Activated T-helper 2 cell treated with anti-CD3 and anti-CD28 coated beads, Interferon-gamma antibody, Interleukin-2, Interleukin-4, amounts not matched to agents 10 μg/mL and 5 μg/mL and 100 μg/mL, durations not matched to agents 14 hours and 24 hours and 36 hours (primary cell): Measurements from ENCODE around the gene BTAF1. TPM values are rescaled to one million over a fixed set of nuclear protein-coding genes. Genes with fewer than 3 reads are reported as not detected.

ENCODE experiments used
- DNase-seq: peaks from one replicate; pipeline ENCODE4 v3.0.0; 2021; ENCODE audit warnings: low spot score
- H3K27ac Mint-ChIP-seq: one replicate; pipeline ENCODE4 v1.8.0; 2021; ENCODE audit warnings: mixed read lengths
- H3K27me3 Mint-ChIP-seq: one replicate; pipeline ENCODE4 v1.8.0; 2021; ENCODE audit warnings: low read depth, mixed read lengths
- H3K36me3 Mint-ChIP-seq: one replicate; pipeline ENCODE4 v1.8.0; 2021; ENCODE audit warnings: low read depth, mixed read lengths
- H3K4me1 Mint-ChIP-seq: one replicate; pipeline ENCODE4 v1.8.0; 2021; ENCODE audit warnings: low read depth, mixed read lengths
- H3K4me3 Mint-ChIP-seq: one replicate; pipeline ENCODE4 v1.8.0; 2021; ENCODE audit warnings: low read depth, mild to moderate bottlenecking, moderate library complexity, mixed read lengths
- H3K9me3 Mint-ChIP-seq: one replicate; pipeline ENCODE4 v1.8.0; 2021; ENCODE audit warnings: mixed read lengths
- intact Hi-C: fragments of 100-400 bp; cut with micrococcal nuclease; formaldehyde crosslinking; loops from one replicate; pipeline ENCODE4 v1.15.1; 2023
- total RNA-seq: library from RNA; stranded (reverse); gene quantifications from 2 replicates; pipeline ENCODE4 v1.2.3, GENCODE V29; 2022

The BTAF1 gene
- total RNA-seq = 66.0 and 68.2 TPM in 2 replicates

DNA sequence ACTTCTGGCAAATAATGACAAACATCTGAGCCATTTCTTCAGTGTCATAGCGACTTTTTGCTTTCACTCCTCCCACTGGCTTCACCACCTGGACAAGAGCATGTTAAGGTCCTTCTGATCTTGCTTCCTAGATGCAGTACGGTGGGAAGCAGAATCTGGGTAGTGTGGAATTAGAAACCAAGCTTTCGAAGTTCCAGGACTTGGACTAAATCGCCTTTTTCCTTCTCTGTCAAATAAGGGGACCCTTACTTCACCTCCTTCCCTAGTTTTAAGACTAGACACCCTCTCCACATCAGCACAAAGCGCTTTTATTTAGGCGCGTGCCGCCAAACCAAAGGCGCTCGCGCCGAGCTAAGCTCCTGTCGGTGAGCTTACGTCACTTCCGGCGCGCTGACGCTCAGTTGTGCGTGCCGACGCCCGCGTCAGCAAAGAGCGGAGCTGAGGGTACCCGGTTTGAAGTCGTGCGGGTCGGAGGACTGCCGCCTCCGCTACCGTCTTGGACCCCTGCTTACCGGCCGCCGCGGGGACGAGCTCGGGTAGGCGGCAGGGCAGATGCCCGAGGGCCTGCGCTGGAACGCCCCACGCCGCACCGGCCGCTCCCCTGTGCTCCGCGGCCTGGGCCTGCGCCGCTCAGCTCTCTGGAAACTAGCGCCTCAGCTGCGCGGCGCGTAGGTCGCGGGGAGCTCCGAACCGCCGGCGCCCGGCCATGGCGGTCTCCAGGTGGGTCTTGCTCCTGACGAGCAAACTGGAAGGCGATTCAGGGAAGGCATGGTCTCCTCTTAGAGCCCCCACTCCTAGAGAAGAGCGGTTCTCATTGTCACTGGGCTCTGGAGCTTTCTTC lies at the start of gene BTAF1:
Gene BTAF1 (plus strand): TSS at position 400 of the 841 bp plus-strand sequence. CDS start 307 bp downstream, at position 707.
- H3K4me3 Mint-ChIP-seq = peak within 1 kb of the TSS; percentile 87
- DNase-seq = peak; percentile 89
- peaks cover 26% of the 10 kb centered on the region for H3K36me3 Mint-ChIP-seq
- H3K27me3 Mint-ChIP-seq = peaks cover 4% of the 10 kb centered on the region
- H3K9me3 Mint-ChIP-seq = peaks cover 4% of the 10 kb centered on the region
- H3K4me1 Mint-ChIP-seq = peaks cover 29% of the 10 kb centered on the region
- peak within 1 kb of the TSS; percentile 100 for H3K27ac Mint-ChIP-seq
- intact Hi-C loops = loop anchor here (1.0 to 5.0 kb wide), 5 partner anchors 11 to 511 kb away; partner anchors contain the start of genes FGFBP3, HECTD2 and TNKS2

- DNase-seq = no peak
- H3K27ac Mint-ChIP-seq = no peak overlapping the region
- H3K4me1 Mint-ChIP-seq = no peaks in the 10 kb centered on the region
- H3K36me3 Mint-ChIP-seq = no peaks in the 10 kb centered on the region
- H3K9me3 Mint-ChIP-seq = no peaks in the 10 kb centered on the region
- no peak overlapping the region for H3K4me3 Mint-ChIP-seq
- intact Hi-C loops = no loop called here
- peaks cover 3% of the 10 kb centered on the region for H3K27me3 Mint-ChIP-seq
Measured at GRCh38 chr10:91875156-91875555, 48.4 kb upstream of the BTAF1 start.

DNA sequence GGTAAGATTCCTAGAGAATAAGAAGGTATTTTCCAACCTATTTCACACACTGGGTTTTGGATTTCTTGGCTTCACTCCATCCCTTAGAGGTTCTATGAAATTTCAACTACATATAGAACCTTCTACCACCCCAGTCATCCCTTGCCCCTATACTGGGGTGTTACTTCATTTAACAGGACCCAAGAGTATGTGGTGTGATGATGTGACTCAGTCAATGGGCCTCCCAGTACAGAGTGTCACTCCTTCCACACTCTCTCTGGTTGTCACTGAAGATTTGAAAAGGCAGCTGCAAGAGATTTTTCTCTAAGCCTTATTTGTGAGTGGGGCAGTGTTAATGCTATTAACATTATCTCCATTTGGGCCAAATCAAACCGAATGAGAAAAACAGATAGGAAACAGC lies 47.8 kb upstream of the BTAF1 start:
- no peak for DNase-seq
- Mint-ChIP-seq H3K4me3 (no peak overlapping the region), H3K36me3 (no peaks in the 10 kb centered on the region), H3K27ac (no peak overlapping the region), H3K4me1 (no peaks in the 10 kb centered on the region), H3K9me3 (no peaks in the 10 kb centered on the region), H3K27me3 (peaks cover 6% of the 10 kb centered on the region)
- intact Hi-C loops = no loop called here

DNA sequence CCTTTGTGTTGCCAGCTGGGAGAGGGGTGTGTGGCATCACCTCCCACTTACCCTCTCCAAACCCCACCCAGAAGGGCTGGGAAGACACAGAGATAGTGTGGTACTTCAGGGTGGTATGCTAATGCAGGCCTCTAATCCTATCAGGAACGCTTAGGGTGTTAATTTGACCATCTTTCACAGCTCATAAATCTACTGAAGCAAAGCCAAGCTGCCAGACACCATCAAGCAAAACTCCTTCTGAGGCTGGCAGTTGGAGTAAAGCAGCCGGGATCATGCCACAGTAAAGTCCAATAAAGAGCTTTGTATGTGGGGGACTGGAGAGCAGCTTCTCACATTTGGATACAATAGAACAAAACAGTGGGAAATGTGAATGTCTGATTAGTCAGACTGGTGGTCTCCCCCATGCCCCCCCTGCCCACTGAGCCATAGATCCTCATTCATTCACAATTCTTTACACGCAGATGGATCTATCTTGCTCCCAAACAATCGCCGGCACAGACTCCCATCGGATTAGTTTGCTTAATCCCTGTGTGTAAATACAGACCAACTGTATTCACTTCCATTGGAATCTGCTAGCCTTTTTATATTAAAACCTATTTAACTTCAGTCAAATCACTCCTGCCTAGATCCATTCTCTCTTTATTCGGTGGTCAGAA lies 43.9 kb upstream of the BTAF1 start:
- Mint-ChIP-seq H3K4me1 (no peaks in the 10 kb centered on the region), H3K9me3 (no peaks in the 10 kb centered on the region), H3K27me3 (peaks cover 19% of the 10 kb centered on the region), H3K27ac (no peak overlapping the region), H3K4me3 (no peak overlapping the region), H3K36me3 (no peaks in the 10 kb centered on the region)
- intact Hi-C loops = no loop called here
- no peak for DNase-seq

- intact Hi-C loops = no loop called here
- Mint-ChIP-seq H3K27me3 (peaks cover 21% of the 10 kb centered on the region), H3K4me3 (no peak overlapping the region), H3K9me3 (no peaks in the 10 kb centered on the region), H3K4me1 (no peaks in the 10 kb centered on the region), H3K27ac (no peak overlapping the region), H3K36me3 (no peaks in the 10 kb centered on the region)
- DNase-seq = no peak
Measured at GRCh38 chr10:91880310-91880709, 43.3 kb upstream of the BTAF1 start.

- intact Hi-C loops = no loop called here
- peaks cover 7% of the 10 kb centered on the region for H3K4me1 Mint-ChIP-seq
Measured at GRCh38 chr10:91883549-91884444, 39.8 kb upstream of the BTAF1 start.

GRCh38 chr10:91884536-91884935 lies 39.0 kb upstream of the BTAF1 start:
- H3K36me3 Mint-ChIP-seq = no peaks in the 10 kb centered on the region
- no peak overlapping the region for H3K27ac Mint-ChIP-seq
- peaks cover 41% of the 10 kb centered on the region for H3K27me3 Mint-ChIP-seq
- DNase-seq = no peak
- intact Hi-C loops = no loop called here
- no peaks in the 10 kb centered on the region for H3K9me3 Mint-ChIP-seq
- H3K4me1 Mint-ChIP-seq = peaks cover 7% of the 10 kb centered on the region
- H3K4me3 Mint-ChIP-seq = no peak overlapping the region

More at GRCh38 chr10:91883549-91884444, 39.8 kb upstream of the BTAF1 start:
- H3K4me3 Mint-ChIP-seq = no peak overlapping the region
- H3K9me3 Mint-ChIP-seq = no peaks in the 10 kb centered on the region
- DNase-seq = no peak
- H3K36me3 Mint-ChIP-seq = no peaks in the 10 kb centered on the region
- peaks cover 41% of the 10 kb centered on the region for H3K27me3 Mint-ChIP-seq
- no peak overlapping the region for H3K27ac Mint-ChIP-seq

DNA sequence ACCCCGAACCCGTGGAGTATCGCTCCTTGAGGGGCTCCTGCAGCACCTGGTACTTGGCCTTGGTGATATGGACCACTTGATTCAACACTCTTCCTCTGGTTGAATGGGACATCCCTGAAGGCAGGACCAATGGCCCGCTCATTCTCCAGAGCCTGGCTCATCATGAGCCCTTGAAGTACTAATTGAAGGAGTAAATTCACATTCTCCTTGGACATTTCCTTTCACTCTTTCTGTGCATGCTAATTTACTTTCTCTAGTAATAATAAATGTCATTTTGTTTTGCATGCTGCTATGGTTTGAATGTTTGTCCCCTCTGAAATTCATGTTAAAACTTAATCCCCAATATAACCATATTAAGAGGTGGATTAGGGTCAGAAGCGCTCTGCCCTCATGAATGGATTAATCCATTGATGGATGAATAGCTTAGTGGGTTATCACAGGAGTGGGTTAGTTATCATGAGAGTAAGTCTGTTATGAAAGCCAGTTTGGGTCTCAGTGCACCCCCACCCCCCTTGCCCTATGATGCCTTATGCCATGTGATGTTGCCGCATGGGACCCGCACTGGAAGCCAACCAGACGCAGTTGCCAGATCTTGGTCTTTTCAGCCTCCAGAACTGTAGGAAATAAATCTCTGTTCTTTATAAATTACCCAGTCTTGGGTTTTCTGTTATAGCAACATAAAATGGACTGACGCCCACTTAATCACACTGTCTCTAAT lies 38.0 kb upstream of the BTAF1 start:
- peaks cover 7% of the 10 kb centered on the region for H3K4me1 Mint-ChIP-seq
- no peak overlapping the region for H3K27ac Mint-ChIP-seq
- H3K9me3 Mint-ChIP-seq = no peaks in the 10 kb centered on the region
- H3K4me3 Mint-ChIP-seq = no peak overlapping the region
- peaks cover 42% of the 10 kb centered on the region for H3K27me3 Mint-ChIP-seq
- DNase-seq = no peak
- H3K36me3 Mint-ChIP-seq = no peaks in the 10 kb centered on the region
- intact Hi-C loops = no loop called here

DNA sequence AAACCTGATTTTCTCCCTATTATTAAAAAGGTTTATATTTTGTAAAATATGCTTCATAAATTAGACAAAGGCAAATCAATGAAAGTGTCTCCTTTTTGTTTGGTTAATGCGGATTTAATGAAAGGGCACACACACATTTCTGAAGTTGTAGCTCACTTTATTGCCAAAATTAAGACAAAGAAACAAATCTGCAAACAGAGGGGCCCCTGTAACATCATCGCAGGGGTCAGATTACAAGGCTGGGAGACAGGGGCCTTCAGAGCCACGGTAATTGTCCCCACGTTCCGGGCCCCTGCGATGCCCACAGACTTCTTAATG lies 36.7 kb upstream of the BTAF1 start:
- no peaks in the 10 kb centered on the region for H3K36me3 Mint-ChIP-seq
- peak overlapping the region; percentile 85 for H3K4me3 Mint-ChIP-seq
- H3K9me3 Mint-ChIP-seq = no peaks in the 10 kb centered on the region
- intact Hi-C loops = no loop called here
- H3K27me3 Mint-ChIP-seq = peaks cover 42% of the 10 kb centered on the region
- no peak for DNase-seq
- peaks cover 7% of the 10 kb centered on the region for H3K4me1 Mint-ChIP-seq
- H3K27ac Mint-ChIP-seq = no peak overlapping the region

- Mint-ChIP-seq H3K4me1 (peaks cover 7% of the 10 kb centered on the region), H3K27ac (no peak overlapping the region), H3K27me3 (peaks cover 42% of the 10 kb centered on the region), H3K9me3 (no peaks in the 10 kb centered on the region), H3K4me3 (peak overlapping the region; percentile 85), H3K36me3 (no peaks in the 10 kb centered on the region)
- intact Hi-C loops = no loop called here
- DNase-seq = no peak
Measured at GRCh38 chr10:91887272-91888076, 36.1 kb upstream of the BTAF1 start.

DNA sequence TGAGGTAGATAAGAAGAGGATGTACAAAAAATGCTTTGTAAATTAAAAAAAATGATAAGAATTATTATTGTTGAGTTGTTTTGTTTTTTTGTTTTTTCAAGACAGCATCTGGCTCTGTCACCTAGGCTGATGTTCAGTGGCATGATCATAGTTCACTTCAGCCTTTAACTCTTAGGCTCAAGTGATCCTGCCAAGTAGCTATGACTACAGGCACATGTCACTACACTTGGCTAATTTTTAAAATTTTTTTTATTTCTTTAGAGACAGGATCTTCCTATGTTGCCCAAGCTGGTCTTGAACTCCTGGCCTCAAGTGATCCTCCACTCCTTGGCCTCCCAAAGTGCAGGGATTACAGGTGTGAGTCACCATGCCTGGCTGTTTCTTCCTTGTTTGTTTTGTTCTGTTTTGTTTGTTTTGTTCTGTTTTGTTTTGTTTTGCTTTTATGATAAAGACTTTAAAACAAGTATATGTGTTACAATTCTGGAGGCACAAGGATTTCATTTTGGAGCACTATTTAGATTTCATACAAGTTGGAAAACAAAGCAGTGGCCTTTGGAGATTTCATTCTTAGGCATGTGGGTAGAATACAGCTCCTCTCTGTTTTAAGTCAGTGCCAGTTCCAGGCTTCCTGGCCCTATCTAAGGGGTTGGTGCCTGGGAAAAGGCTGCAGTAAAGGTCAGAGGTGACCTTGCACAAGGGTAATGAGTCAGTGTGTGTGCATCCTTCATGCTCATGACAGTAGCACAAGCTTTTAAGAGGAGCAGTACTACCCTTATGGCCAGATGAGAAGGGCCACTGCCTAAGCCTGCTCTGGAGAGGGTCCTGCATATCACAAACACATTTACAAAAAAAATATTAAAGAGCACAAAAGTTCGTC lies 32.2 kb upstream of the BTAF1 start:
- peaks cover 20% of the 10 kb centered on the region for H3K27me3 Mint-ChIP-seq
- intact Hi-C loops = no loop called here
- no peak overlapping the region for H3K27ac Mint-ChIP-seq
- no peaks in the 10 kb centered on the region for H3K9me3 Mint-ChIP-seq
- H3K4me3 Mint-ChIP-seq = no peak overlapping the region
- no peak for DNase-seq
- no peaks in the 10 kb centered on the region for H3K36me3 Mint-ChIP-seq
- peaks cover 7% of the 10 kb centered on the region for H3K4me1 Mint-ChIP-seq
